Pancreas (tissue), 10 donors: ENCODE measurements around the gene ATP5MG. TPM values are rescaled to one million over a fixed set of nuclear protein-coding genes. Genes with fewer than 3 reads are reported as not detected.

Source experiments
- ATAC-seq, 4 donors: fragments of 200-7000 bp; cut with Tn5 transposase; one replicate each; pipeline versions ENCODE4 v1.8.0 to v1.9.1; 2020; ENCODE audit warnings: mild to moderate bottlenecking in 4 of 4, moderate library complexity in 4 of 4
- DNase-seq, 6 donors: peaks; one replicate each; pipeline ENCODE4 v3.0.0-alpha.2; 2020
- FAIRE-seq: peaks from 2 replicates; lab custom pipeline; 2012; peaks lifted over from hg19 to GRCh38; lab: Jason Lieb, UNC
- H3K27ac ChIP-seq, 4 donors: fragments of 200-600 bp; sonication (generic); 1 replicate in 3 of 4; 2 replicates in 1 of 4; pipeline versions ENCODE4 v1.5.0 to v1.8.0; 2020
- H3K27me3 ChIP-seq, 4 donors: fragments of 200-600 bp; one replicate each; pipeline ENCODE4 v1.8.0; 2021
- H3K36me3 ChIP-seq, 3 donors: fragments of 200-600 bp; sonication (generic) in 1 of 3; one replicate each; pipeline versions ENCODE4 v1.5.0 to v1.8.0; 2020 to 2021
- H3K4me1 ChIP-seq, 3 donors: fragments of 200-600 bp; one replicate each; pipeline ENCODE4 v1.8.0; 2021
- H3K4me3 ChIP-seq, 4 donors: fragments of 200-600 bp; sonication (generic) in 2 of 4; one replicate each; pipeline versions ENCODE4 v1.5.0 to v1.8.0; 2020 to 2021
- H3K9me3 ChIP-seq, 4 donors: fragments of 200-600 bp; one replicate each; pipeline ENCODE4 v1.8.0; 2021
- CTCF ChIP-seq, 4 donors: fragments of 200-600 bp; sonication (generic) in 3 of 4; IDR thresholded peaks; one replicate each; pipeline versions ENCODE4 v1.5.0 to v1.8.0; 2021; ENCODE audit warnings: antibody characterized with exemption in 4 of 4
- WGBS, 2 donors: extraction: QIAGEN DNeasy Blood & Tissue Kit; methylation state at CpG; one replicate each; pipeline ENCODE4 v1.1.7; 2013; 5-methylcytosine and 5-hydroxymethylcytosine counted together
- intact Hi-C, 3 donors: fragments of 100-400 bp; cut with DNase I; formaldehyde crosslinking; loops; one replicate each; pipeline versions ENCODE4 v1.11.1 to v1.14.2; 2022
- polyA plus RNA-seq, 2 donors: library from polyadenylated mRNA; stranded (reverse); fragments of 200-250 nt; gene quantifications; one replicate each; pipeline ENCODE4 v1.2.3, GENCODE V29; 2013
- total RNA-seq, 6 donors: library from RNA; stranded (reverse); fragmentation: NEBNext Ultra II Directional in 4 of 6; extraction: Animal tissue kit (Norgen Biotek cat#: 25700) in 4 of 6; gene quantifications; one replicate each; pipeline versions ENCODE4 v1.2.1 to v1.2.4, GENCODE V29; 2021 to 2023
- donor health status: healthy with polysubstance abuse.
- donor health status: DM: no; HTN: no; CAD: no; lungs with moderate emphysema.
- donor health status: DM: no; HTN: no; CAD: no.
- donor health status: control.
- donor health status: control.
- donor health status: Bipolar disorder and iron deficiency.
- donor health status: DM: yes; HTN: yes; CAD: no.
- donor health status: DM: no; HTN: no; CAD: no.
- donor health status: DM: no; HTN: no; CAD: no.
- donor health status: DM: yes; HTN: yes; CAD: no.

Gene ATP5MG
- total and polyA plus RNA-seq, 8 donors, result 46.5 to 120 (median 77.4) TPM

GRCh38 chr11:118383657-118384056 lies 17.7 kb upstream of the ATP5MG start:
- Histone ChIP-seq H3K9me3 (no peaks in the 10 kb centered on the region), H3K36me3 (peaks cover 3 to 95% (median 49%) of the 10 kb centered on the region in 3 donors)
- no peak for TF ChIP-seq CTCF (IDR thresholded peaks at IDR 0.05)

GRCh38 chr11:118396097-118396501 lies 5.3 kb upstream of the ATP5MG start:
- DNase-seq (no peak), FAIRE-seq (no peak), ATAC-seq (no peak)
- Histone ChIP-seq H3K9me3 (no peaks in the 10 kb centered on the region), H3K27ac (no peak overlapping the region), H3K4me1 (peaks cover 0 to 3% (median 0%) of the 10 kb centered on the region in 3 donors), H3K27me3 (no peaks in the 10 kb centered on the region), H3K4me3 (no peak overlapping the region), H3K36me3 (peaks cover 4 to 53% (median 23%) of the 10 kb centered on the region in 3 donors)
- WGBS, 2 donors, result 88 to 90% methylated on average over 6 of the region's 6 CpGs
- no peak for TF ChIP-seq CTCF (IDR thresholded peaks at IDR 0.05)
- intact Hi-C loops, result loop anchor here in 1 of 3 donors (10.0 kb wide), 1 partner anchor 109 kb away; no protein-coding TSS in a partner anchor

More at GRCh38 chr11:118383657-118384056, 17.7 kb upstream of the ATP5MG start:
- FAIRE-seq (no peak), DNase-seq (no peak), ATAC-seq (no peak)
- no peak overlapping the region for H3K27ac ChIP-seq
- intact Hi-C loops, result loop anchor here in 2 of 3 donors (10.0 kb wide), 1 partner anchor 121 kb away; no protein-coding TSS in a partner anchor
- no peaks in the 10 kb centered on the region for H3K27me3 ChIP-seq
- H3K4me3 ChIP-seq, result no peak overlapping the region
- 93 to 96% methylated on average over 3 of the region's 3 CpGs for WGBS, 2 donors
- no peaks in the 10 kb centered on the region for H3K4me1 ChIP-seq

- intact Hi-C loops, result loop anchor here in 1 of 3 donors (10.0 kb wide), 1 partner anchor 107 kb away; no protein-coding TSS in a partner anchor
- DNase-seq (no peak), ATAC-seq (no peak), FAIRE-seq (no peak)
- Histone ChIP-seq H3K4me3 (no peak overlapping the region), H3K4me1 (peaks cover 0 to 3% (median under 1%) of the 10 kb centered on the region in 3 donors), H3K36me3 (peaks cover 4 to 39% (median 21%) of the 10 kb centered on the region in 3 donors), H3K27ac (no peak overlapping the region), H3K9me3 (no peaks in the 10 kb centered on the region), H3K27me3 (no peaks in the 10 kb centered on the region)
- no peak for TF ChIP-seq CTCF (IDR thresholded peaks at IDR 0.05)
These were observed 4.0 kb upstream of the ATP5MG start for GRCh38 chr11:118397448-118397847.

DNA sequence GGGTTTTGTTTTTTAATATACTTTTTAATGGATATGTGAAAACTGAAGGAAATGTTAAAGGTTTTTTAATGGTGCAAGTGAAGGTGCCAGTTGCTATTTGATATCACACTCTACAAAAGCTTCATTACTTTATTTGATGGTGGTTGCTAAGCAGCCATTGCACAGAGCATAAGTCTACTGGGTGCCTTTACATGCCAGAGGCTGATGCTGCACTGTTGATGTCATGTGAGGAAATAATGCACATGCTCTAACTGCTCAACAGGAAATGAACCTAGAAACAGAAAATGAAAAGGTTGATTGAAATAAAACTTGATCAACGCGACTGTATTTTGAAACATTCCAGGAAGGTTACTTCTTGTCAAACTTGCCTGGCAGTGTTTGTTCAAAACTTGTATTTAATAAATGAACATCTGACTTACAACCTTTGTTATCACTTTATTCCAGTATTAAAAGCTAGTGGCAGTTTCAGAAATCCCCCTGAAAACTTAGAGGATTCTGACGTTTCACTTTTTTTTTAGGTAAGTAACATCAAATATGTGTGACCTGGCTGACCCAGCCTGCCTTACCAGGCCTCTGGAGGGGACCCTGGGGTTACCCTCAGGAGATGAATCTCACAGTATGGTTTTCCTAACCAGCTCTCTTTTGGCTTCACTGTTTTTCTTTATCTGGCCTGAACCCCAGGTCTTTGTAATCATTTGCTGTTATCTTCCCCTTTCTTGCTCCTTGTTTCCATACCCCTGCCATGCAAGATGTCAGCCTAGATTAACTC lies 2.4 kb upstream of the ATP5MG start:
- no peak for DNase-seq
- 44 to 57% methylated on average over 3 of the region's 3 CpGs for WGBS, 2 donors

More for the DNA sequence above, 2.4 kb upstream of the ATP5MG start:
- ATAC-seq (no peak), FAIRE-seq (no peak)
- Histone ChIP-seq H3K36me3 (peaks cover 0 to 24% (median 11%) of the 10 kb centered on the region in 3 donors), H3K4me3 (no peak overlapping the region), H3K9me3 (no peaks in the 10 kb centered on the region), H3K27ac (no peak overlapping the region), H3K4me1 (peaks cover 9 to 19% (median 9%) of the 10 kb centered on the region in 3 donors), H3K27me3 (no peaks in the 10 kb centered on the region)
- intact Hi-C loops, result loop anchor here in 1 of 3 donors (10.0 kb wide), 1 partner anchor 106 kb away; no protein-coding TSS in a partner anchor
- no peak for TF ChIP-seq CTCF (IDR thresholded peaks at IDR 0.05)
